Measurements from ENCODE around the gene IRF3. TPM values are rescaled to one million over a fixed set of nuclear protein-coding genes. Genes with fewer than 3 reads are reported as not detected.

IRF3 gene
- total RNA-seq, 4 donors from 2014 or later = 61.3 to 164 (median 81.0) TPM

DNA sequence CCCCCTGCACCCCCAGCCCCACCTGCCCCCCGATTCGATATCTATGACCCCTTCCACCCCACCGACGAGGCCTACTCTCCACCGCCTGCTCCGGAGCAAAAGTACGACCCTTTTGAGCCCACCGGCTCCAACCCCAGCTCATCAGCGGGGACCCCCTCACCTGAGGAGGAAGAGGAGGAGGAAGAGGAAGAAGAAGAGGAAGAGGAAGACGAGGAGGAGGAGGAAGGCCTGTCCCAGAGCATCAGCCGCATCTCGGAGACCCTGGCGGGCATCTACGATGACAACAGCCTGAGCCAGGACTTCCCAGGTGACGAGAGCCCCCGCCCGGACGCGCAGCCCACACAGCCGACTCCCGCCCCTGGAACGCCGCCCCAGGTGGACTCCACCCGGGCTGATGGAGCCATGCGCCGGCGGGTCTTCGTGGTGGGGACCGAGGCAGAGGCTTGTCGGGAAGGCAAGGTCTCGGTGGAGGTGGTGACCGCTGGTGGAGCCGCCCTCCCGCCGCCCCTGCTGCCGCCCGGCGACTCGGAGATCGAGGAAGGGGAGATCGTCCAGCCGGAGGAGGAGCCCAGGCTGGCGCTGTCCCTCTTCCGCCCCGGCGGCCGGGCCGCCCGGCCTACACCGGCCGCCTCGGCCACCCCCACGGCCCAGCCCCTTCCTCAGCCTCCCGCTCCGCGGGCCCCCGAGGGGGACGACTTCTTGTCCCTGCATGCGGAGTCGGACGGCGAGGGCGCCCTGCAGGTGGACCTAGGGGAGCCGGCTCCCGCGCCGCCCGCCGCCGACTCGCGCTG, 14.4 kb downstream of the IRF3 start:
- TF ChIP-seq POLR2AphosphoS5 (IDR thresholded peaks at IDR 0.05) (no peak), EP300 (IDR thresholded peaks at IDR 0.05) (no peak)
- WGBS = 89% methylated on average over 27 of the region's 72 CpGs

GRCh38 chr19:49646586-49646985, 19.1 kb downstream of the IRF3 start:
- Histone ChIP-seq H3K27ac (no peak overlapping the region), H3K36me3 (peaks cover 58% of the 10 kb centered on the region), H3K4me1 (peaks cover 27% of the 10 kb centered on the region), H3K4me3 (no peak overlapping the region), H3K27me3 (no peaks in the 10 kb centered on the region), H3K9me3 (no peaks in the 10 kb centered on the region)
- TF ChIP-seq, protein P1, sequence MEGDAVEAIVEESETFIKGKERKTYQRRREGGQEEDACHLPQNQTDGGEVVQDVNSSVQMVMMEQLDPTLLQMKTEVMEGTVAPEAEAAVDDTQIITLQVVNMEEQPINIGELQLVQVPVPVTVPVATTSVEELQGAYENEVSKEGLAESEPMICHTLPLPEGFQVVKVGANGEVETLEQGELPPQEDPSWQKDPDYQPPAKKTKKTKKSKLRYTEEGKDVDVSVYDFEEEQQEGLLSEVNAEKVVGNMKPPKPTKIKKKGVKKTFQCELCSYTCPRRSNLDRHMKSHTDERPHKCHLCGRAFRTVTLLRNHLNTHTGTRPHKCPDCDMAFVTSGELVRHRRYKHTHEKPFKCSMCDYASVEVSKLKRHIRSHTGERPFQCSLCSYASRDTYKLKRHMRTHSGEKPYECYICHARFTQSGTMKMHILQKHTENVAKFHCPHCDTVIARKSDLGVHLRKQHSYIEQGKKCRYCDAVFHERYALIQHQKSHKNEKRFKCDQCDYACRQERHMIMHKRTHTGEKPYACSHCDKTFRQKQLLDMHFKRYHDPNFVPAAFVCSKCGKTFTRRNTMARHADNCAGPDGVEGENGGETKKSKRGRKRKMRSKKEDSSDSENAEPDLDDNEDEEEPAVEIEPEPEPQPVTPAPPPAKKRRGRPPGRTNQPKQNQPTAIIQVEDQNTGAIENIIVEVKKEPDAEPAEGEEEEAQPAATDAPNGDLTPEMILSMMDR (IDR thresholded peaks at IDR 0.05) = no peak
- TF ChIP-seq POLR2AphosphoS5 (IDR thresholded peaks at IDR 0.05) = no peak
- no peak for TF ChIP-seq POLR2A (IDR thresholded peaks at IDR 0.05)
- TF ChIP-seq EP300 (IDR thresholded peaks at IDR 0.05) = no peak
- WGBS = 96% methylated on average over 15 of the region's 17 CpGs
- no peak for DNase-seq (ENCODE audit: low spot score in 2 of 2)

More for the DNA sequence above, 14.4 kb downstream of the IRF3 start:
- no peaks in the 10 kb centered on the region for H3K4me1 ChIP-seq
- no peak overlapping the region for H3K4me3 ChIP-seq
- DNase-seq (ENCODE audit: low spot score in 2 of 2) = no peak
- no peak overlapping the region for H3K27ac ChIP-seq
- H3K36me3 ChIP-seq = peaks cover 91% of the 10 kb centered on the region
- H3K9me3 ChIP-seq = no peaks in the 10 kb centered on the region
- H3K27me3 ChIP-seq = no peaks in the 10 kb centered on the region

GRCh38 chr19:49645995-49646394, 19.7 kb downstream of the IRF3 start:
- Histone ChIP-seq H3K4me1 (peaks cover 33% of the 10 kb centered on the region), H3K27me3 (no peaks in the 10 kb centered on the region), H3K4me3 (no peak overlapping the region), H3K36me3 (peaks cover 52% of the 10 kb centered on the region), H3K9me3 (no peaks in the 10 kb centered on the region), H3K27ac (no peak overlapping the region)
- TF ChIP-seq POLR2AphosphoS5 (IDR thresholded peaks at IDR 0.05) = no peak
- DNase-seq (ENCODE audit: low spot score in 2 of 2) = no peak
- WGBS = 94% methylated on average over 13 of the region's 13 CpGs

GRCh38 chr19:49645592-49645991, 20.1 kb downstream of the IRF3 start:
- TF ChIP-seq, protein P1 (IDR thresholded peaks at IDR 0.05) = no peak
- no peak for TF ChIP-seq EP300 (IDR thresholded peaks at IDR 0.05)
- 89% methylated on average over 9 of the region's 11 CpGs for WGBS
- H3K36me3 ChIP-seq = peaks cover 48% of the 10 kb centered on the region

GRCh38 chr19:49643466-49643865, 22.2 kb downstream of the IRF3 start:
- H3K27me3 ChIP-seq = no peaks in the 10 kb centered on the region
- peaks cover 51% of the 10 kb centered on the region for H3K4me1 ChIP-seq
- TF ChIP-seq, protein P1 (IDR thresholded peaks at IDR 0.05) = no peak
- H3K4me3 ChIP-seq = no peak overlapping the region
- DNase-seq (ENCODE audit: low spot score in 2 of 2) = no peak
- peaks cover 30% of the 10 kb centered on the region for H3K36me3 ChIP-seq
- 68% methylated on average over 2 of the region's 2 CpGs for WGBS
- H3K27ac ChIP-seq = no peak overlapping the region
- no peaks in the 10 kb centered on the region for H3K9me3 ChIP-seq

More at GRCh38 chr19:49645592-49645991, 20.1 kb downstream of the IRF3 start:
- H3K4me3 ChIP-seq = no peak overlapping the region
- DNase-seq (ENCODE audit: low spot score in 2 of 2) = no peak
- peaks cover 36% of the 10 kb centered on the region for H3K4me1 ChIP-seq
- H3K27me3 ChIP-seq = no peaks in the 10 kb centered on the region
- H3K9me3 ChIP-seq = no peaks in the 10 kb centered on the region
- H3K27ac ChIP-seq = no peak overlapping the region

DNA sequence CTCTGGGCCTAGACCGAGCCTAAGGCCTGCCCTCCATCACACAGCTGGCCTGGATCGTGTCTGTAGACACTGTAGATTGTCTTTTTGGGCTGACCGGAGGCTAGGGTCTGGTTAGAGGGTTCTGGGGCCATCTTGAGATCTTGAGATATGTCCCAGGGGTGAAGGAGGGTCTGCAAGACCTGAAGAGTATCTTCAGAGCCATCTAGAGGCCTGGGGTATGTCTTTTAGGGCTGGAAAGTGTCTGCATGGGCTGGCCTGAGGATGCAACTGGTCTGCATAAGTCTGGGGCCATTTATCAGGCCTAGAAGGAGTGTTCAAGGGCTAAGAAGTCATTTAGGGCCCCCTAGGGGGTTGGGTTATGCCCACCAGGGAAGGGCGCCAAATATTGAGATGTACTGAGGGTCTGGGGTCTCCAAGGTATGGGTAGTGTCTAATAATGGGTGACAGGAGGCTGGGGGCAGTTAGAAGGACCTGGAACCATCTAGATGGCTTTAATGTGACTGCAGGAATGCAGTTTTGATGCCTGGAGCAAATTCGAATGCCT, 23.1 kb downstream of the IRF3 start:
- H3K4me3 ChIP-seq = peak overlapping the region; percentile 73
- no peaks in the 10 kb centered on the region for H3K27me3 ChIP-seq
- peaks cover 26% of the 10 kb centered on the region for H3K36me3 ChIP-seq
- peak in 1 of 2 donors; percentile 57 for DNase-seq (ENCODE audit: low spot score in 2 of 2)
- peaks cover 60% of the 10 kb centered on the region for H3K4me1 ChIP-seq
- H3K9me3 ChIP-seq = no peaks in the 10 kb centered on the region
- peak overlapping the region; percentile 98 for H3K27ac ChIP-seq
- TF ChIP-seq, protein P1 (IDR thresholded peaks at IDR 0.05) = no peak
- TF ChIP-seq EP300 (IDR thresholded peaks at IDR 0.05) = no peak
- no peak for TF ChIP-seq POLR2A (IDR thresholded peaks at IDR 0.05)
- no peak for TF ChIP-seq POLR2AphosphoS5 (IDR thresholded peaks at IDR 0.05)
- 7% methylated on average over 2 of the region's 5 CpGs for WGBS
